NCI-H128 (cell line): ENCODE data around the gene PIGU.
A peak's percentile ranks its signal among the peaks of the same experiment; 100 is the strongest.
"Not testable (repeated sequence)": the region's sequence is repeated elsewhere in the genome, so short reads cannot be mapped to it uniquely, and the experiment has no call there.

Experiments used
- DNase-seq: peaks from one replicate; lab custom pipeline; 2025; ENCODE audit not compliant: unreplicated experiment; lab: John Stamatoyannopoulos, UW

PIGU gene

DNA sequence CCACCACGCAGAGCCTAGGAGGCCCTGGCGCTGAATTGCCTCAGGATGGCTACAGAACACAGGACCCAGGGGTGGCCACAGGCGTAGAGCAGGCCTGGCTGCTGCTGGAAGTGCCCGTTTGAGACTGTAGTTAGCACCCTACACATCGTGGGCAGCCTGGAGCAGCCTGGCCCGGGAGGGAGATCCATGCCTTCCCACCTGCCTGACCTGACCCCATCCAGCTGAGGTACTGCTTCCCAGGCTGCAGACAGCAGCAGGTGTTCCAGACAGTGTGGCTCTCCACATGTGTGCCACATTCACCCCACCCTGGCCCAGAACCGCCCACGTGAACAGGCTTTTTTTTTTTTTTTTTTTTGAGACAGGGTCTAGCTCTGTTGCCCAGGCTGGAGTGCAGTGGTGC lies 139.2 kb downstream of the PIGU start:
- no peak for DNase-seq

GRCh38 chr20:34536798-34537394 lies 140.0 kb downstream of the PIGU start:
- DNase-seq, result no peak

DNA sequence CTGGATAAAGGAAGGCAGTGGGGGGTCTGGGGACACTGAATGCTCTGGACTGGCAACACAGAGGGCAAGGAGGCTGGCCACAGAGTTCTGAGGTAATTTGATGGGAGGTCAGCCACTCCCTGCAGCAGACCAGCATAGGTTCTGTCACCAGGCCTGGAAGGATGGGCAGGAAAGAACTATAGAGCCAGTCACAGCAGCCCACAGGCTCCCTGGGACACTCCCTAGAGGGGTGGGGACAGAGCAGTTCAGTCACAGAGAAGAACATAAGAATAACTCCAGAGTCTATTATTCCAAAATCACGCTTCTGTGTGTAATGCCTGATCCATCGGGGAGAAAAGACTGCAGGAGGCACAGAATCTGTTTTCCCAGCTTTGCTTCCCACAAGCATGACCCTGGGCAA lies 141.0 kb downstream of the PIGU start:
- no peak for DNase-seq

DNA sequence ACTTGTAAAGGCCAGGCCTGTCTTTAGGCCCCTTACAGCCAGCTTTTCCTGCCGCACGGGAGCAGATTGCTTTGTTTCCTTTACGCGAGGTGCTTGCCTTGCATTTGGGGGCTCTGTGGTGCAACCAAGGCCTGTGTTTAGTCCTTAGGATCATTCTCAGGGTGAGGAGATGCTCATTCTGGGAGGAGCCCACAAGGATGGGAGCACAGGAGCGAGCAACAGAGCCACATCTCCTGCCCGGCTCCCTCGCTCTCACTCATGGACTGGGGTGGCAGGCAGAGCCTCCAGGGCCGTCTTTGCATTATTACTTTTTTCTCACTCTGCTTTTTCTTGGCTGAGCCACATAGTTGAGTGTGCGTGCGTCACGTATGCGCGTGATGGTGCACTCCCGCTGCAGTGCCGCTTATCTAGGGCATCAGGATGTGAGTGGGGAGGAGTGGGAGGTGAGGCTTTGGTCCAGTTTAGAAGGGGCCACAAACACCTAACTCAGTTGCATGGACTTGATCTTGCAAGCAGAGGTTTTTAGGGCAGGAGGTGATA lies 141.5 kb downstream of the PIGU start:
- DNase-seq, result no peak

DNA sequence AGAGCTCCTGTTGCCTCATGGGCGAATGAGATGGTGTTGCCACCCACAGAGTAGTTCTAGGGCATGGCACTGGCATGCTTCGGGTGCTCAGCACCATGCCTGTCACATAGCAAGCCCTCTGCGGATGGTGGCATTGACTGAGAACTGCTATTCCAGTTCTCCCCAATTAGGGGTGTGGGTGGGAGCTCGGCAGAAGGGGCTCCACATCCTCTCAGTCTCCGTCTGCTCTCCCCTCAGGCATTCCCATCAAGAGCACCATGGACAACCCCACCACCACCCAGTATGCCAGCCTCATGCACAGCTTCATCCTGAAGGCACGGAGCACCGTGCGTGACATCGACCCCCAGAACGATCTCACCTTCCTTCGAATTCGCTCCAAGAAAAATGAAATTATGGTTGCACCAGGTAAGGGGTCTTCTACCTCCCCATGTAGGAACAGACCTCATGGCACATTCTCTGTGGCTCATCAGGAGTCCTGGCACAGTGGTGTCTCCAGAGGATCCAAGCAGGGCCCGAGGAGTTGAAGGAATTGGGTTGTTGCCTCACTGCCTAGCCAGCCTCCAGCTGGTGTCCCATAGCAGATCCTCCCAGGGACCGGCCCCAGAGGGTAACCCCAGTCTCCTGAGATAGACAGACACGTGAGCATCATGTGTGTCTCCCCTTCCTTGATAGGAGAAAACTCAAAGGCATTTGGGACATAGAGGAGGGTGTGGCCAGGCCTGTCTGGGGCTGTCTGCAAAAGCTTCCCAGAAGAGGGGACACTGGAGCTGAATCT lies 142.3 kb downstream of the PIGU start:
- DNase-seq, result no peak

GRCh38 chr20:34532756-34533155 lies 144.1 kb downstream of the PIGU start:
- DNase-seq, result no peak

DNA sequence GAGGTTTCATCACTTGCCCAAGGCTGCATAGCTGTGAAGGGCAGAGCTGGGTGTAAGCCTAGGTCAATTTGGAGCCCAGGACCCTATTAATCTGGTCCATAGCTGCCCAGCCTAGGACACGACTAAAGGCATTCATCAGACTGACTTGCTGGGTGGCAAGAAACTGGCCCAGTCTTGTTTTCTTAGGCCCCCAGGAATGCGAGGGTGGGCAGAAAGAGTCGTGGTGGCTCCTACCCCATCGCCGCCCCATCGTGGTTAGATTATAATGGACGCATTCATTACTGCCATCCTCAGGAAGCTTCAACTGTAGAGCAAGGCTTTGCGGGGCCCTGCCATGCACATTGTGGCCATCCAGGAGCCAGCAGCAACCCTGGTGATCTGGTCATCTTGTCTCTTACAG lies 144.6 kb downstream of the PIGU start:
- DNase-seq, result no peak

- no peak for DNase-seq
These were observed 145.2 kb downstream of the PIGU start for GRCh38 chr20:34531608-34532265.

GRCh38 chr20:34530342-34530741 lies 146.6 kb downstream of the PIGU start:
- DNase-seq, result no peak

DNA sequence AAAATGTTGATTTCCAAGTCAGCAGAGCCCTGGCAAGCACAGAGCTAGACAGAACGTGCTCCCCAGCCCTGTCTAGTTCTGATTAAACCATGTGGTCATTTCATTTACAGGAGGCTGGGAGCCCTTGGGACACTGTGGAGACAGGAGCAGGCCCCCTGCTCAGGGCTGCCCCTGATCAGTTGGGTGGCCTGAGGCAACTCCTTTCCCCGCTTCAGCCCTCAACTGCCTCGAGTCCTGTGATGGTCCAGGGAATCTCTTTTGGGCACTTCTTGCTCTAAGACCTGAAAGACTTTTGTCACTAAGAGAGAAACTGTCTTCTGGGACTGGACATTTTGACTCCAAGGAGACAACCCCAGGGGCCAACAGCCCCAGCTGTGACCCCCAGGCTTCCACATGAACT lies 147.2 kb downstream of the PIGU start:
- no peak for DNase-seq

GRCh38 chr20:34528921-34529297 lies 148.0 kb downstream of the PIGU start:
- DNase-seq, result no peak

GRCh38 chr20:34527016-34527415 lies 149.9 kb downstream of the PIGU start:
- no peak for DNase-seq

DNA sequence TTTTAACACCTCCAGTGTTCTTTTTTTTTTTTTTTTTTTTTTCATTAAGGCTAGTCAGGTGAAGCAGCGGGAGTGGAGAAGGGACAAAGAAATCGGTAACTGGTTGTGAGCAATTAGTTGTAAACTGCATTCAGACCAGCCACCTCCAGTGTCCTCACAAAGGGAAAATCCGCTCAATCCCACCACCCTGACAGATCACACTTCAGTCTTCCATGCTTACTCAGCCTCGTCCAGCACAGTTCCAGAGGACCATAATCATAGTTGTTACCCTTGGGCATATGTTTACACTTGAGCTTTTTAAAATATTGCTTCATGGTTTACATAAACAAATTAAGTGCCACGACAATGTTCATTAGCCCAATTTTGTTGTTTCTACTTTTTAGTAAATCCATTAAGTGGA lies 150.4 kb downstream of the PIGU start:
- no peak for DNase-seq

- DNase-seq, result no peak
These were observed 151.0 kb downstream of the PIGU start for GRCh38 chr20:34525709-34526416.

GRCh38 chr20:34525342-34525708 lies 151.6 kb downstream of the PIGU start:
- no peak for DNase-seq

GRCh38 chr20:34524426-34524825 lies 152.5 kb downstream of the PIGU start:
- DNase-seq, result no peak

- DNase-seq, result peak; percentile 13
These were observed 153.7 kb downstream of the PIGU start for GRCh38 chr20:34522969-34523871.

DNA sequence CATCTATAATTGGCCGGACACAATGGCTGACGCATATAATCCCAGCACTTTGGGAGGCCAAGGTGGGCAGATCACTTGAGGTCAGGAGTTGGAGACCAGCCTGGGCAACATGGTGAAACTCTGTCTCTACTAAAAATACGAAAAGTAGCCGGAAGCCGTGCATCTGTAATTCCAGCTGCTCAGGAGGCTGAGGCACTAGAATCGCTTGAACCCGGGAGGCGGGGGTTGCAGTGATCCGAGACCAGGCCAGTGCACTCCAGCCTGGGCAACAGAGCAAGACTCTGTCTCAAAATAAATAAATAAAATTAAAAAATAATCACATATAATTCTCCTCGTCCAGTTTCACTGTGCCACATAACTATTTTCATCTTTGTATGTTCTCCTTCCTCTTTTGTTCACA lies 157.1 kb downstream of the PIGU start:
- DNase-seq, result not testable (repeated sequence)

DNA sequence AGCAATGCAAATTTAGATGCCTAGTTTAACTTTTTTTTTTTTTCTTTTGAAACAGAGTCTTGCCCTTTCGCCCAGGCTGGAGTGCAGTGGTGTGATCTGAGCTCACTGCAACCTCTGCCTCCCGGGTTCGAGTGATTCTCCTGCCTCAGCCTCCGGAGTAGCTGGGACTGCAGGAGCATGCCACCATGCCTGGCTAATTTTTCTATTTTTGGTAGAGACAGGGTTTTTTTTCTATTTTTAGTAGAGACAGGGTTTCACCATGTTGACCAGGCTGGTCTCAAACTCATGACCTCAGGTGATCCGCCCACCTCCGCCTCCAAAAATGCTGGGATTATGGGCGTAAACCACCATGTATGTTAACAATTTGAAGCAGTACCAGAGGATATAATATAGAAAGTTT lies 158.0 kb downstream of the PIGU start:
- not testable (repeated sequence) for DNase-seq

GRCh38 chr20:34517114-34517505 lies 159.8 kb downstream of the PIGU start:
- no peak for DNase-seq
